ENCODE measurements around the gene FTCD.

The FTCD gene

DNA sequence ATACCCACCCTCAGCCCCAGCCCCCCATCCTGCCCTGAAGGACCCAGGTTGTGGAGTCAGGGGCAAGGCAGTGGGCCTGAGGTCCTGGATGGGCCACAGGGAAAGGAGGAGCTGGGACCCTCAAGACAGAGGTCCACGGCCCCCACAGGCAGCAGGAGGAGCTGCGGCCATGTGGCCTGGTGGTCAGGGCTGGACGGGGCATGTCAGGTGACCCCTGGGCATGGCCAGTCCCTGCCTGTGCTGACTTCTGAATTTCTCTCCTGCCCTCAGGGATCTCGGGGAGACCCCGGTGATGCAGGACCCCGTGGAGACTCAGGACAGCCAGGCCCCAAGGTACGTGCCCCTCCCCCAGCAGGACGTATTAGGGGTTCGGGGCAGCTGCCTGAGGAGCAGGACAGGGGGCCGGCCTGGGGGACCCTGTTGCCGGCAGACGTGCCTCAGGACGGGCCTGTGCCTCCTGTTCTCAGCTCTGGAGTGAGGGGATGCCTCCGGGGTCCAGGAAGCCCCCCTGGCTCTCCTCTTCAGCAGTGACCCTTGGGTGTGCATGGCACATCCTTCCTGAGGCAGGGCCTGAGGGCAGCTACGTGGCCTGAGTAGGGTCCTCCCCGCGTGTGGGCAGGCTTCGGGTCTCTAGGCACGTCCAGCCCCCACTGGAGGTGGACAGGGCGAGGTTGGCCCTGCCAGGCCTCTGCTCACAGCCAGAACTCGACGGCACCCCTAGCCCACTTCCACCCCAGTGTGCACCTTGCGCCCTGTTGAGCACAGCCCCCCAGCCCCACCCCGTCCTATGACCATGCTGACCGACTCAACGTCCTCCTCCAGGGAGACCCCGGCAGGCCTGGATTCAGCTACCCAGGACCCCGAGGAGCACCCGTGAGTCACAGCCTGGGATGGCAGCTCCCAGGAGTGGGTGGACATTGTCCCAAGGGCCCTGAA, 33.8 kb downstream of the FTCD start:
- no peak for DNase-seq

DNA sequence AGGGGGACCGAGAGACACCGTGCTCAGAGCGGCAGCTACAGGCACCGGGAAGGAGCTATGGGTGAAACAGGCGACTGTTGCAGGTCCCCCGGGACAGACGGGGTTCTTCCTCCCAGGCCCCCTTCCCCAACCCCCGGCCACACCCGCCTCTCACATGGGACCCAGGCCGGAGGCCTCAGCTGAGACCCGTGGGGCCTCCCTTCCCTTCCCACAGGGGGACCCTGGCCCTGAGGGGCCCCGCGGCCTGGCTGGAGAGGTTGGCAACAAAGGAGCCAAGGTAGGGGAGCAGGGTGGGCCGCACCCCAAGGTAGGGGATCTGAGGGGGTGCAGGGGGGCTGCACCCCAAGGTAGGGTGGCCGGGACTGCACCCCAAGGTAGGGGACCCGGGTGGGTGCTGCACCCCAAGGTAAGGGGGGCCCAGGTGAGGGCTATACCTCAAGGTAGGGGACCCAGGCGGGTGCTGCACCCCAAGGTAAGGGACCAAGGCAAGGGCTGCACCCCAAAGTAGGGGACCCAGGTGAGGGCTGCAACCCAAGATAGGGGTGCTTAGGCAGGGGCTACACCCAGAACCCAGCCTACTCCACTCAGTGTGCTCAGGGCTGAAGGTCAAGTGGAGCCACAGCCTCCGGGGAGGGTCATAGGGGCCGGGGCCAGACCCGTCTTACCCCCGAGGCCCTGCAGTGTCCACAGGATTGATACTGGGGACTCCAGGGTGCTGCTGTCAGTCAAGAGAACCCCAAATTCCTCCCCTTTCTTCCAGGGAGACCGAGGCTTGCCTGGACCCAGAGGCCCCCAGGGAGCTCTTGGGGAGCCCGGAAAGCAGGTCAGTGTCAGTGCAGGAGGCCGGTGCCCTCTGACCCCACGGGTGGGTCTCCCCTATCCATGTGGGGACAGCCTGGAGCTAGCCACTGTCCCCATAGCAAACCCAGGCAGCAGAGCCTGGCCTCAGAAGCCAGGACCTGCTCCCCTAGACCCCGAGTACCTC, 34.8 kb downstream of the FTCD start:
- DNase-seq, result no peak

DNA sequence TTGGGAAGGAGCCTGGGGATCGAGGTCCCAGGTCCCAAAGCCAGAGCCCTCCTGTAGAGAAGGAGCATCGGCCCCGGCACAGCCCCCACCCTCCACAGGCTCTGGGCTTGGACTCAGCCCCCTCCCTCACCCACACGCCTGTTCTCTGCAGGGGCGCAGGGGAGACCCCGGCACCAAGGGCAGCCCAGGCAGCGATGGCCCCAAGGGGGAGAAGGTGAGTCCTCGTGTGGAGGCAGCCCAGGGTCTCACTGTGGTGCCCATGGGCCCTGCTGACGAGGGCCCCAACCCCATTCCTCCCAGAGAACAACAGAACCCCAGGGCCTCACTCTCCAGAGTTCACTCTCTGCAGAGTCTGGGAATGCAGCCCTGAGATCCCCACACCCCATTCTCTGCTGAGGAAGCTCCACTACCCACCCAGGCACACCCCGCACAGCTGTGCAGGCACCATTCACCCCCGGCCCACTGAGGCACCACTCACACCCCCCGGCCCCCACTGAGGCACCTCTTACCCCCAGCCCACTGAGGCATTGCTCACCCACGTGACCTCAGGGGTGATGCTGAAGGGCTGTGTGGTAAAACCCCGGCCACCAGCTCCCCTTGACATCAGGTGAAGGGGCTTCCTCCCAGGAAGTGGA, 35.6 kb downstream of the FTCD start:
- no peak for DNase-seq

DNA sequence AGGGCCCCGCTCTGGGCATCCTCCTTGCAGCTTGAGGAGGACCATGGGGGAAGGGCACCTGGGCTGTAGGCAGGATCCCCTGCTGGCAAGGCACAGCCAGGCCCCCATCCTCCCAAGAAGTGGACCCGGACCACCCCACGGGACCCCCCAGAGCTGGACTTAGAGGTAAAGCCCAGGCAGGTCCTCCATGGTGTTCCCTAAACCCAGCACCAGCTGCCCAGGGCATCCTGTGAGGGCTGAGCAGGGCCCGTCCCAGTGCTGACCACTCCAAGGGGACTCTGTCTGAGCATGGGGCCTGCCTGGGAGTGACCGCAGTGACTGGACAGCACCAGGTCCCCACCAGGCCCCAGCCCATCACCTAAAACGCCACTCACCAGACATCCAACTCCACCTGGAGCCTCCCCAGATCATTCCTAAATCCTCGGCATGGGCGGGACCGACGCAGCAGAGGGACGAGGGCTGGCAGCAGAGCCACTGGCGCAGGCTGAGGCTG, 36.2 kb downstream of the FTCD start:
- no peak for DNase-seq

DNA sequence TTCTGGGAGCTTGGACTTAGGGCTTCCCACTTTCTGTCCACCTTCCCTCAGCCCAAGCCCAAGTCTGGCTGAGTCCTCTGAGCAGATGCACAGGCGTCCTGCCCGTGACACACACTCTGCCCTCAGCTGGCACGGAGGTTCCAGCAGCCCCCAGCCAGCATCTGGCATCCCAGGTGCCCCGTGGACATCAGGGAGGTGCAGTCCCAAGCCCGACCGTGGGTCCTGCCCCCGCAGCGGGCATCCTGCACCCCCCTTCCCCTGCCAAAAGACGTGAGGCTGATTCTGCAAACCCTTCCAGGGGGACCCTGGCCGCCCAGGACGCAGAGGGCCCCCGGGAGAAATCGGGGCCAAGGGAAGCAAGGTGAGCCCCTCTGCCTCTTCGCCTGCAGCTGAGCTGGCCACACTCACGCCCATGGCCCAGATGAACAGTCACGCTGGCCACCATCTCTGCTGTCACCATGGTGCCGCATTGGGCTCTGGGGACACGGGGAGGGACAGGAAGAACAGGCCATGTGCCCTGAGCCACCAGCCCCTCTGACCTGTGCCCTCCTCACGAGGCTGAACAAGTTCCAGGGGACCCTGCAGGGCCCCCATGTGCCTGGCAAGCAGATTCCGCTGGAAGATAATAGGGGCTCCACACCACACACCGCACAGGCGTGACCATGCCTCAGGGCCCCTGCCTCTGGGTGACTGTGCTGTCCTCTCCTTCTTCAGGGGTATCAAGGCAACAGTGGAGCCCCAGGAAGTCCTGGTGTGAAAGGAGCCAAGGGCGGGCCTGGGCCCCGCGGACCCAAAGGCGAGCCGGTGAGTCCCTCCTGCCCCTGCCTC, 36.8 kb downstream of the FTCD start:
- DNase-seq, result no peak

DNA sequence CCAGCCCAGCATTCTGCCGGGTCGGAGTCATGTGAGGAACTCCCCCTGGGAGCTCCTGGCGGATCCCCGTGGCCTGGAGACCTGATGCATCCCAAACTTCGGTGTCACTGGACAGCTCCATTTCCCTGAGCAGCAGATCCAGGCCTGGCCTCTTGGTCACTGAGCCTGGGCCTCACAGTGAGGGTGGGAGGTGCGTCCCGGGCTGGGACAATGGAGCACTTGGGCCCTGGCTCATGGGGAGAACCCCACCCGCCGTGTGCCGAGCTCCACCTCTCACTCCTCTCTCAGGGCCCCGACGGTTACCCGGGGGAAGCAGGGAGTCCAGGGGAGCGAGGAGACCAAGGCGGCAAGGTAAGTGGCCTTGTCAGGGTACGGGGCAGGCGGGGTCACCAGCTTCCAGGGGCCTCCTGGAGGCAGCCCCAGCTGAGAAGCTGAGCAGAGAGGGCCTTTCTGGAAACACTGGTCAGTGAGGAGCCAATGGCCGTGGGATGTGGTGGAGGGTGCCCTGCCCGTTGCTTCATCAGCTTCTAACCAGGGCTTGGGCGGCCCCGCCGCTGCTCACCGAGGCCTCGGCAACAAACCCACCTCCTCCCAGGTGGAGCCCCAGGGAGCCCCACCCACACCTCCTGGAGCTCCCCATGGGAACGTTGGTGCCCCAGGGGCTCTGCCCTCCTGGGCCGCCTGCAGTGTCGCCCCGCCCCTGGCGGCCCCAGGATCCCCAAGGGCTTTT, 37.6 kb downstream of the FTCD start:
- no peak for DNase-seq

DNA sequence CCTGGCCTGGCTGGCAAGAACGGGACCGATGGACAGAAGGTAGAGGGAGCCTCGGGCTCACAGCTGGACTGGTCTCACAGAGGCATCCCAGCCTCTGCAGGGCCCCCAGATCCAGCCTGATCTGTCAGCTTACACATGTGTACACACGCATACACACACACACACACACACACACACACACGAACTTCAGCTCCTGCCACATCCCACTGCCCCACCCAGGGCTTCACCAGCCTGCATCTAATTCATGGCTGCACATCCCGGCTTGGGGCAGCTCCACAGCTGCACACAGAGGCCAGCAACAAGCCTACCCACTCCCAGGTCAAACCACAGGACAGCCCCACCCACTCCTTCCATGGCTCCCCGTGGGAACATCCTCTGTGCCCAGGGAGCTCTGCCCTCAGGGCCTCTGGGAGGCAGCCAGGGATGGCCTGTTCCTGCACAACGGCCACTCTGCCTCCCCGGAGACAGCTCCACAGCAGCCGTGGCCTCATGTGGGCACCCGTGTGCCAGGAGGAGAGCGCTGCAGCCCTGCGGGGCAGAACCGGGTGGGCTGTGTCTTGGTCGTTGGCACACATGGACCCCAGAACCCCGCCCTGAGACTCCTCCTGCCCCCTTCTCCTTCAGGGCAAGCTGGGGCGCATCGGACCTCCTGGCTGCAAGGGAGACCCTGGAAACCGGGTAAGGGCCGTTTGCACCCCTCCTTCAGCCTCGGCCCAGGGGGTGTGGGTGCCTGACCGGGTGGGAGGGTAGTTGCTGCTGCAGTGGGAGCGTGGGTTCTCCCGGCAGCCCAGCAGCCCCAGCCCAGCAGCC, 38.4 kb downstream of the FTCD start:
- no peak for DNase-seq

DNA sequence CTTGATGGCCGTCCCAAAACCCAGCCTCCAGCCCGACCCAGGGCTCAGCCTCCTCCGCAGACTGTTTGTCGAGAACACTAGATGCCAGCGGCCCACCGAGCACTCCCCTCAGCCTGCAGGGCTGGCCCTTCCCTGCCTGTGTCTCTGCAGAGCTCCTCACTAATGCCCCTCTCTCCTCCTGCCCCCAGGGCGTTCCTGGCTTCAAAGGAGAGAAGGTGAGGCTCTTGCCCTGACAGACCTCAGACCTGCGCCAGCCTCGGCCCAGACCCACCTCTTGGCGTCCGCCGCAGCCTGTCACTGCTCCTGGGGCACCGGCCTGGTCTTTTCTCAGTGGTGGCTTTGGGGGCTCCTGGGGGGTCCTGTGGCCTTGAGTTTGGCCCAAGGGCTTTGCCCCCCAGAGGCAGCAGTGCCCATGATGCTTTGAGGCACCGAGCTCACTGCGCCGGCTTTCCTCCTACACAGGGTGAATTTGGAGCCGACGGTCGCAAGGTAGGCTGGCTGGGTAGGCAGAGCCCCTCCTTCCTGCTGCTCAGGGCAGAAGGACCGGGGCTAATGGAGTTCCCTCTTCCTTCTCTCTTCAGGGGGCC, 39.1 kb downstream of the FTCD start:
- no peak for DNase-seq

DNA sequence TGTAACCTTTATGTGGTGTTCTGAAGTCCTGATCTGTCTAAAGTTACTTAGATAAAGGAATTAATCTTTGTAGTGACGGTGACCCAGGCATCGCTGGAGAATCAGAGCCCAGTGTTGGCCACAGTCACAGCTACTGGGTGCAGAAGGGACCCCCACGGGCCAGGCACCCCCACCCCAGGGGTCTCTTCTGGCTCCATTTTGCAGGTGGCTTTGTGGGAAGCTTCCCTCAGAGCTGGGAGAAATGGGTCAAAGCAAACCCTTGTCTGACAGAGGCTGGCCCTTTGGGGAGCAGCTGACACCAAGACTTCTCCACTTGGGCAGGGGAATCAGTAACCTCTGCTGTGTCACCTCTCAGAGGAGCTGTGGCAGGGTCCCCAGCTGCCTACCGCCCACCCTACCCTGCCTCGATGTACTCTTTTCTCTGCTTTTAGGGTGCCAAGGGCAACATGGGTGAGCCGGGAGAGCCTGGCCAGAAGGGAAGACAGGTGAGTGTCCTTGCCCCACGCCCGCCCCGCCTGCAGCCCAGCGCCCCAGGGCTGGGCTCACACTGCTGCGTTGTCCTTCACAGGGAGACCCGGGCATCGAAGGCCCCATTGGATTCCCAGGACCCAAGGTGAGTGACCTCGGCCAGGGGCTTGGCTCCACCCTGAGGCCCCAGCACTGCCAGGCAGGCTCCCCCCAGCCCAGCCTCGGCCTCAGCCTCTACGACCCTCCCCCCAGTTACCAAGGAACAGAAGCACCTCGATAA, 39.8 kb downstream of the FTCD start:
- no peak for DNase-seq

DNA sequence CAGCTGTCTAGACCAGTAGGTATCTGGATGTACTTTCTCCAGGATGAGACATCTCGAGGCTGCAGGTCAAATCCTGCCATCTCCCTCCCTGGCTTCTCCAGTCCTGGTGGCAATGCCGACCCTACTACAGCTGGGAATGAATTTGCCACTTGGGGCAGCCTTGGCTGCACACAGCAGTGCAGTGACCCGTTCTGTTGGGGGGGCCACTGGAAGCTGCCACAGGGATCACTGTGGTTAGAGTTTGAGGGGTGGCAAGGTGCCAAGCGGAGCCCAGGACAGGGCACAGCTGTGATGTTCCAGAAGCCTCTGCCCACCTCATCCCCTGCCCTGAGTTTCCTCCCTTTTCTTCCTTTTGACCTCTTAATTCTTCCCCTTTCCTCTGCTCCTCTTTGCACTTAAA, 40.4 kb downstream of the FTCD start:
- DNase-seq, result no peak

DNA sequence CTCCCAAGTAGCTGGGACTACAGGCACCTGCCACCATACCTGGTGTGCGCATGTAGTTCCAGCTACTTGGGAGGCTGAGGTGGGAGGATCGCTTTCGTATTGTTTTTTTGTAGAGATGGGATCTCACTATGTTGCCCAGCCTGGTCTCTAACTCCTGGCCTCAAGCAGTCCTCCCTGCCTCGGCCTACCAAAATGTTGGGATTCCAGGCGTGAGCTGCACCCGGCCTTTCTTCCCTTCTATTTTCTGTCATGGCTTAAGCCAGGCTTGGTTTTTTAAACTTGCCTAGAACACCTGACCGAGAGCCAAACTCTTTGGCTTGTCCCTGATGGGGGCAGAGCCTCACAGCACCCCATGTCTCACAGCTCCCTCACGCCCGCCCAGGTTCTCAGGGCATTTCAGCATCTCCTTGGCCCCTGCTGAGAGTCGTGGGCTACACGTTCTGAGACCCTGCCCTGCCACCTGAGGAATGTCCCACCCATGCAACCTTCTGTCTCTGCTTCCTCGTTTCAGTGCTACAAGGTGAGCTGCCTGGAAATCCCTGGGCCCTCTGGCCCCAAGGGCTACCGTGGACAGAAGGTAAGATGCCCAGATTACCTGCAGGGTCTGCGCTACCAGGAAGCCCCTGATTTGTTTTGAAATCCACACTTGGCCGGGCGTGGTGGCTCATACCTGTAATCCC, 41.7 kb downstream of the FTCD start:
- DNase-seq, result no peak

DNA sequence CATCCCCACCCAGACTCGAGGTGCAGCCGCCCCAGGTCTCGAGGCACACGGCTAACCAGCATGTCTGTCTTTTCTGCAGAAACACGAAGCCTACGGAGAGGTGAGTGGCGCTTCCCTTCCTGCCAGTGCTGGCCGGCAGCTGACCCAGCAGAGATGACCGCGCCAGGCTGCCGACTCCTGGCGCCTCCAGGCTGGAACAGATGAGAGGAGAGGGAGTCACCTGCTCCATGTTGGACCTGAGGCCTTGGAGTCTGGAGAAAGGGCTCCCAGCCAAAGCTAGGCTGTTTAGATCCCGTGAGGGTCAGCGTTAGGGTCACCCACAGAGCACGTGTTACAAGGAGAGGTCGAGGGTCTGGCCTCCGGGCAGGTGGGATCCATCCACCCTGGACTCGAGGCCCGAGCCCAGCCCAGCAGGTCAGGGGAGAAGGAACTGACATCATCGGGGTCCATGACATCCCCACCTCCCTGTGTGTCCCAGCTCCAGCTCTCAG, 42.6 kb downstream of the FTCD start:
- no peak for DNase-seq

DNA sequence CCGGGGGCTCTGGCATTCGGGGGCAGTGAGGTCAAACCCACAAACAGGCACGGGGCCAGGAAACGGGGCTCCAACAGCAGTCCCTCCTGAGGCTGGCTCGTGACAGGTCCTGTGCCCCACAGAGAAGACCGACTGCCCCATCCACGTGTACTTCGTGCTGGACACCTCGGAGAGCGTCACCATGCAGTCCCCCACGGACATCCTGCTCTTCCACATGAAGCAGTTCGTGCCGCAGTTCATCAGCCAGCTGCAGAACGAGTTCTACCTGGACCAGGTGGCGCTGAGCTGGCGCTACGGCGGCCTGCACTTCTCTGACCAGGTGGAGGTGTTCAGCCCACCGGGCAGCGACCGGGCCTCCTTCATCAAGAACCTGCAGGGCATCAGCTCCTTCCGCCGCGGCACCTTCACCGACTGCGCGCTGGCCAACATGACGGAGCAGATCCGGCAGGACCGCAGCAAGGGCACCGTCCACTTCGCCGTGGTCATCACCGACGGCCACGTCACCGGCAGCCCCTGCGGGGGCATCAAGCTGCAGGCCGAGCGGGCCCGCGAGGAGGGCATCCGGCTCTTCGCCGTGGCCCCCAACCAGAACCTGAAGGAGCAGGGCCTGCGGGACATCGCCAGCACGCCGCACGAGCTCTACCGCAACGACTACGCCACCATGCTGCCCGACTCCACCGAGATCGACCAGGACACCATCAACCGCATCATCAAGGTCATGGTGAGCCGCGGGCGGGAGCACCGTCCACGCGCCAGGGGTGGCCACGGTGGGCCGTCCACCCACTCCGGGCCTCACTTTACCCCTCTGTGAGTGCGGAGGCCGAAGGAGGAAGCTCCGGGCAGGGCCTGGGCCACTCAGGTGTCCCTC, 43.3 kb downstream of the FTCD start:
- DNase-seq, result no peak

DNA sequence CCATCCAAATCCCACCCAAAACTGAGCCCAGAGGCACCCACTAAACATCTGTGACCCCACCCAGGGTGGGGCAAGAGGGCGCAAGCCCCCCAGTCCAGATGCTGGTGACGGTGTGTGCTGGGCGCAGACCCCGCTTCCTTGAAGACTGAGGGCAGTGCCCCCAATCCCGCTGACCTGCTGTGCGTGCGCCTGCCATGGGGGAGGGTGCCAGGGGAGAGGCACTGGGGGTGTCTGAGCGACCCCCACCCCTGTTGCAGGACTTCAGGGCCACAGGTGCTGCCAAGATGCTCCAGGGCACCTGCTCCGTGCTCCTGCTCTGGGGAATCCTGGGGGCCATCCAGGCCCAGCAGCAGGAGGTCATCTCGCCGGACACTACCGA, 44.2 kb downstream of the FTCD start:
- DNase-seq, result no peak

DNA sequence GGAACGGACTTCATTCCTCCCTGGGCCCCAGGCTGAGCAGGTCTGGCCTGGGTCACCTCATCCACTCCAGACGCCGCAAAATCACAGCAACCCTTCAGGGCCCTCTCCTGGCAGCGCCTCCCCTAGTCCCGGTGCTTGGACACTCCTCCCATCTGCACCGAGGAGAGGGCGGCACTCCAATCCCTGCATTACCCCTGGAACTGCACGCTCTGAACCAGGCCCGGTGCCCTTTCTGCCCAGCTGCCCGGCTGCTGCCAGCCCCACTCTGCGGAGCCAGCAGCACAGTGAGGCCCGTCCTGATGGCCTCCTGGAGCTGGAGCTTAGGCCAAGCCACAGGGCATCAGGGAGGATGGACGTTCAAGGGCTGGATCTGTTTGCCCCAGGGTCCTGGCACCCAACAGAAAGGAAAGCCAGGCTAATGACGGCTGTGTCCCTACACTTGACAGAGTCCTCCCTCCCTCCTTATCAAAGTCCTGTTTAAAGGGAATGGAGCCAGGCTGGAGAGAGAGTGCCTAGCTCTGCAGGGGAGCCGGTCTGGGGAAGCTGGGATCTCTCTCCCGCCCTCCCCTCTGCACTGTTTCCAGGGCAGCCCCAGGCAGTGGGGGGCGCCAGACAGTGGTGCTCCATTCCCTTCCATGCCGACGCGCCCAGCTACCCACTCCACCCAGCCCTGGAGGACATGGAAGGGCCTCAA, 44.7 kb downstream of the FTCD start:
- no peak for DNase-seq

DNA sequence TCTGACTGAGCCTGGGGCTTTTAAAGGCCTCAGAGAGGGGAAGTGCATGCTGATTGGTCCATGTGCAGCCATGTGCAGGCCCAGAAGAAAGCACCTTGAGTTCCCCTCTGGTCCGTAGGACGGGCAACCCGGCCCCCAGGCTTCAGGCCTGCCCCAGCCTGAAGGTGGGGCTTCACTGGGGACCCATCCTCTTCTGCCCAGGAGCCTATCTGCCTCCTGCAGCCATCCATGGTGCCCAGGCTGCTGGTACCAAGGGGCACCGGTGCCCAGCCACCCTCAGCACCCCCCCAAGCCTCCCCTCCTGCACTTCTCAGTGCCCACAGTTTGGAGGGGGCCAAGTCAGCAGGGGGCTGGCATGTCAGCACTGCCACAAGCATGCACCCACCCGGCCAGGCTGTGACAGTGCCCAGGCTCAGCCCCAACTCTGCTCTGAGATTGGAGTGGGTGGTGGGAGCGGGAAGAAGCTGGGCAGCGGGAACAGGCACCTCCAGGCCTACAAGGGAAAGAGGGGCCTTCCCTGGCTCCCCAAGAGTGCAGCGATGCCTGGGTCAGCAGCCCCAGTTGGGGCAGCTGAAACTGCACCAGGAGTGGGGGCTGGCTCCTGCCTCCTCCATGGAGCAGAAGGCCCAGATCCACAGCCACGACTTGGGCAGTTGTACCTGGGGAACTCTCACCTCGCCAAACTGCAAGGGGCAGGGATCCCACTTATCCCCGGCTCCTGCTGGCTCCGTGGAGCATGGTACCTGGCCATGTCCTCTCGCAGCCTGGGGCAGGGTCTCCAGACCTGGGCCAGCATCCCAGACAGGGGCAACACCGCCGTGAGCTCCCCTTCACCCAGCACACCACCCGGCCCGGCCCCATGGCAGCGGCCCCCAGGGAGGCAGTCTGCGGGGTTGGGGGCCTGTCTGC, 45.8 kb downstream of the FTCD start:
- no peak for DNase-seq
